GM10266 (cell line): Measurements from ENCODE around the gene FITM2.

Experiments
- DNase-seq: peaks from one replicate; pipeline ENCODE4 v3.0.0; 2012; ENCODE audit errors: extremely low spot score
- TF ChIP-seq, protein P1 (sequence below): IDR thresholded peaks from 2 replicates; pipeline ENCODE4 v1.5.1; 2012; ENCODE audit warnings: mild to moderate bottlenecking, low read depth; ENCODE audit not compliant: control insufficient read depth, insufficient read depth; ENCODE audit errors: missing control alignments

FITM2 gene

DNA sequence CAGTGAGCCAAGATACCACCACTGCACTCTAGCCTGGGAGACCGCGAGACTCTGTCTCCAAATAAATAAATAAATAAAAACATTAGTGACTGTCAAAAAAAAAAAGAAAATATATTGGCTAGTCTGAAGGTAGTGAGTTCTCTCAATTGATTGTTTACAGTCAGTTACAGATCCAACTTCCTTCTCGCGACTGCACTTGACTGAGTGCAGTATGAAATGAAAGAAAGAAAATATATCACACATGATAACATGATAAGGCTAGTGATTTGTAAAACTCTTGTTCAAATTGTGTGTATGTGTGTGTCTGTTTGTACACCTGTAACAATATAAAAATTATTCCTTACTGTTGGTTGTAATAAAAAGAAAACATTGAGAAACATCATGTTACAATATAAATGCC lies 33.7 kb upstream of the FITM2 start:
- TF ChIP-seq, protein P1, sequence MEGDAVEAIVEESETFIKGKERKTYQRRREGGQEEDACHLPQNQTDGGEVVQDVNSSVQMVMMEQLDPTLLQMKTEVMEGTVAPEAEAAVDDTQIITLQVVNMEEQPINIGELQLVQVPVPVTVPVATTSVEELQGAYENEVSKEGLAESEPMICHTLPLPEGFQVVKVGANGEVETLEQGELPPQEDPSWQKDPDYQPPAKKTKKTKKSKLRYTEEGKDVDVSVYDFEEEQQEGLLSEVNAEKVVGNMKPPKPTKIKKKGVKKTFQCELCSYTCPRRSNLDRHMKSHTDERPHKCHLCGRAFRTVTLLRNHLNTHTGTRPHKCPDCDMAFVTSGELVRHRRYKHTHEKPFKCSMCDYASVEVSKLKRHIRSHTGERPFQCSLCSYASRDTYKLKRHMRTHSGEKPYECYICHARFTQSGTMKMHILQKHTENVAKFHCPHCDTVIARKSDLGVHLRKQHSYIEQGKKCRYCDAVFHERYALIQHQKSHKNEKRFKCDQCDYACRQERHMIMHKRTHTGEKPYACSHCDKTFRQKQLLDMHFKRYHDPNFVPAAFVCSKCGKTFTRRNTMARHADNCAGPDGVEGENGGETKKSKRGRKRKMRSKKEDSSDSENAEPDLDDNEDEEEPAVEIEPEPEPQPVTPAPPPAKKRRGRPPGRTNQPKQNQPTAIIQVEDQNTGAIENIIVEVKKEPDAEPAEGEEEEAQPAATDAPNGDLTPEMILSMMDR, result no peak
- DNase-seq, result no peak

DNA sequence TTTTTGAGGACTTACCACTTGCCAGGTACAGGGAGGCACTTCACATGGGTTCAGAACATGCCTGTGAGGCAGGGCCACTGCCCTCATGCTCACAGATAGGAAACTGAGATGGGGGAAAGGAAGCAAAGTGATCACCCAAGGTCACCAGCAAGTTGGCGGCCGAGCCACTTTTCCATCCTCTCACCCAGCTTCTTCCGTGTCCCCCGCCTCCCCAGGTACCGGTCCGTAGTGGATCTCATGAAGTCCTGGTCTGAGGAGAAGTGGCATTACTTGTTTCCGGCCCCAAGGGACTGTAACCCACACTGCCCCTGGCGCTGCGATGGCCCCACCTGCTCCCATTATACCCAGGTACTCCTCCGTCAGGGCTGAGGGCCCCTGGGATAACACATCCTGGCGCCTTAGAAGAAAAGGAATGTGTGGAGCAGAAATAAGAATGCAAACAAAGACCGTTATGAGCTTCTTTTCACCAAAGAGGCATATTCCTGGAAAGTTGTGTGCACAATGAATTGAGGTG lies 32.2 kb upstream of the FITM2 start:
- TF ChIP-seq, protein P1, result no peak

DNA sequence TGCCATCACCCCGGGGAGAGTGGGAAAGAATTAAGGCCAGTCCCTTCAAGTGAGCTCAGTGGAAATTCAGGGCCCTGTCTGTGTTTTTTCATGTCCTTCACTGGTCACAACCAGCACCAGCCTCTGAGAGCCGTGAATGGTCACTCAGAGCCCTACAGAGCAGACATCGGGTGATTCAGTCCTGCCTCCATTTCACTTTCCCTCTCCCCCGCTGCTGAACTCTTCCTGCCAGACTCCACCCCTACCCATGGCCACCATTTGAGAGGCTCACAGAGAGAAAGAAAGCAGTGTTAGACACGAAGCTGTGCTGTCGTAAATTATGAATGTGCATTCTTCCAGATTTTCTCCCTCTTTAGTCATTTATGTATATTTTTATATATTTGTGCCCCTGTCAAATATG lies 31.2 kb upstream of the FITM2 start:
- no peak for DNase-seq
- TF ChIP-seq, protein P1, result no peak

More for the DNA sequence above, 32.2 kb upstream of the FITM2 start:
- DNase-seq, result no peak

DNA sequence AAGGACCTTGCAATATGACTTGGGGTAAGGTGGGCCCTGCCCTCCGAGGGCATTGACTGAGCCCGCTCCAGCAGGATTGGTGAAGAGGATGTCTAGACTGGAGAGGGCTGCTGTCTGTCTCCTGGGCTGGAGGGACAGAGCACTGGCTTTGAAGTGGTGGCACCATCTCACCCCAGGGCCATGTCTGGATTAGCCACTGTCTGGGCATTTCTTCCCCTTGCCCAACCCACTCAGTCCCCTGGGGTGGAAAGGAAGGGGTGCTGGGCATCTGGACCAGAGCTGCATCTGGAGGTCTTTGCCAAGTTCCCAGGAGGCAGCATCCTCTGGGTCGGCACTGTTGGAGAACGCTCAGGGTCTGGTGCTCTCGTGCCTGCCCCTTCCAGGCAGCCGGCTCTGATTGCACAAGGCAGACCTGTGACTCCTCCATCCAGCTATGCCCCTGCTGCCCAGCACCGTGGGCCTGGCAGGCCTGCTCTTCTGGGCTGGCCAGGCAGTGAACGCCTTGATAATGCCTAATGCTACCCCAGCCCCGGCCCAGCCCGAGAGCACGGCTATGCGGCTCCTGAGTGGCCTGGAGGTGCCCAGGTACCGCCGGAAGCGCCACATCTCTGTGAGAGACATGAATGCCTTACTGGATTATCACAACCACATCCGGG lies 25.9 kb upstream of the FITM2 start, which contains the start of gene R3HDML:
R3HDML (plus strand) TSS at position 319 of the 656 bp plus-strand sequence; CDS start at position 434, 115 bp downstream.
- TF ChIP-seq, protein P1, result no peak
- no peak for DNase-seq

DNA sequence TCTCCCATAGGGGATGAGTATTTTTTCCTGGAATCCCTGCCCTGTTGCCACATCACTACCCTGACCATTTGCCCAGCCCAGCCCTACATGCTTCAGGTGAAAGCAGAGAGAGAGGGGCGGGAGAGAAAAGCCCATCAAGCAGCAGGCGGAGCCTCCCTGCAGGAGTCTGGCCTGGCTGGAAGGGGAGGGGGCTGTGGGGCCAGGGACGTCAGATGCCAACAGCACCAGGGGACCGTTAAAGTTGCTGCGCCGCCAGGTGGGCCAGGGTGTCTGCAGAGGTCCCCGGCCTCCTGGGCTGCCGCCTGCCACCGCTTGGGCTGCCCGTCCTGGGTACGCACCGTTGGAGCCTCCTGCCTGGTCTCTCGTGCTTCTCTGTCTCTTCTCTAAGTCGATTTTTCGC lies 25.1 kb upstream of the FITM2 start:
- TF ChIP-seq, protein P1, result no peak
- DNase-seq, result no peak

DNA sequence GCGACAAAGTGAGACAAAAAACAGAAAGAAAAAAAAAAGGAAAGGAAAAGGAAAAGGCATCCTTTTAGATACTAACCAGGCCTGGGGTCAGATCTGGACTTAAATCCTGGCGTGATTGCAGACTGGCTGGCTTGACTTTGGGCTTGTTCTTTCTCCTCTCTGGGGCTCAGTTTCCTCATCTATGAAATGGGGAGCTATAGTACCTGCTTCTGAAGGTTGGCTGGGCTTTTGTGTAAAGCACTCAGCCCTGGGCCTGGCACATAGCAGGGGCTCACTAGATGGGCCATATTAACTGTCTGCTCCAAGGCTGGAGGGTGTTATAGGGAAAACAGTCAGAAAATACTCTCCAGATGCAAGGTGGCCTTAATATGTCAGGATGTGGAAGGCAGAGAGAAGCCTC lies 24.7 kb upstream of the FITM2 start:
- DNase-seq, result no peak
- TF ChIP-seq, protein P1, result no peak

DNA sequence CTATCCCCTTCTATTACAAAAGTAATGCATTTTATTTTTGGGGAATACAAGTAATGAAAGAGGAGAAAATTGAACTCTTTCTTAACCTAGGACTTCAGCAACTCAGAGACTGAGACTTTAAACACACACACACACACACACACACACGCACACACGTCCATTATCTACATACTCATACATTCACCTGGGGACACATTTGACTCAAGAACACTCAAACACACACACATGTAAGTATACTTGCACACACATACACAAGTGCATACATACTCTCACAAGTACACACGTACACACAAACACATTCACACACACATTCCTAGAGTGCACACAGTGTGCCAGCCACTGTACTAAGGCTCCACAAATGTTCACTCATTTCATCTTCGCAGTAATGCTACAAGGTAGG lies 23.7 kb upstream of the FITM2 start:
- DNase-seq, result no peak
- TF ChIP-seq, protein P1, result no peak
